OCI-LY1 (cell line): Measurements from ENCODE around the gene PDS5B.

Experiments used
- H2AFZ ChIP-seq: fragments of 200-600 bp; sonication (generic), shearing (Covaris generic); 2 replicates; pipeline ENCODE4 v1.6.0; 2014; ENCODE audit warnings: antibody characterized with exemption, mild to moderate bottlenecking, low read length
- H3F3A ChIP-seq: fragments of 200-600 bp; sonication (generic), shearing (Covaris generic); 2 replicates; pipeline ENCODE4 v1.6.0; 2014; ENCODE audit warnings: mild to moderate bottlenecking, antibody characterized with exemption, low read length, moderate library complexity; ENCODE audit not compliant: insufficient read depth
- H3K27ac ChIP-seq: fragments of 200-600 bp; sonication (generic); 2 replicates; pipeline ENCODE4 v1.5.1; 2014; ENCODE audit warnings: low read length, mixed run types, mild to moderate bottlenecking, low read depth; ENCODE audit not compliant: poor library complexity, severe bottlenecking
- H3K27me3 ChIP-seq: fragments of 200-600 bp; sonication (generic); 2 replicates; pipeline ENCODE4 v1.6.0; 2014; ENCODE audit warnings: antibody characterized with exemption, mild to moderate bottlenecking, low read length, moderate library complexity; ENCODE audit not compliant: insufficient read depth
- H3K36me3 ChIP-seq: fragments of 200-600 bp; sonication (generic); 2 replicates; pipeline ENCODE4 v1.6.1; 2014; ENCODE audit warnings: mild to moderate bottlenecking, antibody characterized with exemption, low read length, moderate library complexity, mixed read lengths; ENCODE audit not compliant: insufficient read depth
- H3K4me1 ChIP-seq: fragments of 200-600 bp; sonication (generic); 2 replicates; pipeline ENCODE4 v1.5.1; 2014; ENCODE audit warnings: mild to moderate bottlenecking, low read length, moderate library complexity; ENCODE audit not compliant: insufficient read depth, severe bottlenecking
- H3K4me2 ChIP-seq: fragments of 200-600 bp; sonication (generic), shearing (Covaris generic); 2 replicates; pipeline ENCODE4 v1.6.1; 2014; ENCODE audit warnings: low read length
- H3K4me3 ChIP-seq: fragments of 200-600 bp; sonication (generic); 2 replicates; pipeline ENCODE4 v1.5.1; 2014; ENCODE audit warnings: low read length, low read depth, mild to moderate bottlenecking, mixed read lengths; ENCODE audit not compliant: poor library complexity, severe bottlenecking
- H3K79me2 ChIP-seq: fragments of 200-600 bp; shearing (Covaris generic); 2 replicates; pipeline ENCODE4 v1.6.1; 2016; ENCODE audit warnings: mixed run types, low read length, mixed read lengths; ENCODE audit not compliant: insufficient read depth
- H3K9ac ChIP-seq: fragments of 200-600 bp; sonication (generic), shearing (Covaris generic); 2 replicates; pipeline ENCODE4 v1.6.1; 2014; ENCODE audit warnings: mild to moderate bottlenecking, low read length, mixed read lengths
- H3K9me2 ChIP-seq: fragments of 200-600 bp; sonication (generic), shearing (Covaris generic); 2 replicates; pipeline ENCODE4 v1.6.1; 2014; ENCODE audit warnings: low read depth, mild to moderate bottlenecking, low read length, mixed read lengths
- H3K9me3 ChIP-seq: fragments of 200-600 bp; shearing (Covaris generic); 2 replicates; pipeline ENCODE4 v1.6.1; 2014; ENCODE audit warnings: low read length, mixed read lengths
- H4K20me1 ChIP-seq: fragments of 200-600 bp; sonication (generic), shearing (Covaris generic); 2 replicates; pipeline ENCODE4 v1.6.0; 2016; ENCODE audit warnings: mild to moderate bottlenecking, low read length; ENCODE audit not compliant: insufficient read depth
- EZH2 ChIP-seq: fragments of 200-600 bp; sonication (generic), shearing (Covaris generic); IDR thresholded peaks from 2 replicates; pipeline ENCODE4 v1.8.0; 2017; ENCODE audit warnings: borderline replicate concordance, mixed run types, mild to moderate bottlenecking, antibody characterized with exemption, low read length, moderate library complexity, mixed read lengths
- TF ChIP-seq, protein P1 (sequence below): fragments of 200-600 bp; sonication (generic), shearing (Covaris generic); IDR thresholded peaks from 2 replicates; pipeline ENCODE4 v1.5.1; 2017; ENCODE audit warnings: mild to moderate bottlenecking, antibody characterized with exemption, low read length, moderate library complexity, mixed read lengths

PDS5B gene

DNA sequence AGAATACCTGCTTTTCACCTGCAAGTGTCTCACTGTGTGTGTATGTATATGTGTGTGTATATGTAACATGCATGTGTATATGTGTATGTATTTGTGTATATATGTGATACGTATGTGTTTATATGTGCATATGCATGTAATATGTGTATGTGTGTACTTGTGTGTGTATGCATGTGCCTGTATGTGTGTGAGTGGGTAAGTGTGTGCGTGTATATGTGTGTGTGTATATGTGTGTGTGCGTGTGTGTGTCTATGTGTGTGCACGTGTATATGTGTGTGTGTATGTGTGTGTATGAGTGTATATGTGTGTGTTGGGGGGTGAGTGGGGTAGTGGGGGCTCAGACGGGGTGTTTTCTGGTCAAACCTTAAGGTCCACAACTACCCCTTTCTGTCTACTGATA is 237.3 kb downstream of the PDS5B start:
- H3K36me3 ChIP-seq = no peaks in the 10 kb centered on the region
- H3F3A ChIP-seq = no peaks in the 10 kb centered on the region
- H3K27me3 ChIP-seq = no peaks in the 10 kb centered on the region
- H4K20me1 ChIP-seq = no peaks in the 10 kb centered on the region
- no peaks in the 10 kb centered on the region for H3K9me2 ChIP-seq
- no peaks in the 10 kb centered on the region for H3K79me2 ChIP-seq
- H3K4me2 ChIP-seq = no peak overlapping the region
- H3K9me3 ChIP-seq = no peaks in the 10 kb centered on the region
- H3K4me1 ChIP-seq = no peaks in the 10 kb centered on the region
- H3K27ac ChIP-seq = no peak overlapping the region
- no peak overlapping the region for H2AFZ ChIP-seq
- no peak overlapping the region for H3K9ac ChIP-seq
- TF ChIP-seq, protein P1, sequence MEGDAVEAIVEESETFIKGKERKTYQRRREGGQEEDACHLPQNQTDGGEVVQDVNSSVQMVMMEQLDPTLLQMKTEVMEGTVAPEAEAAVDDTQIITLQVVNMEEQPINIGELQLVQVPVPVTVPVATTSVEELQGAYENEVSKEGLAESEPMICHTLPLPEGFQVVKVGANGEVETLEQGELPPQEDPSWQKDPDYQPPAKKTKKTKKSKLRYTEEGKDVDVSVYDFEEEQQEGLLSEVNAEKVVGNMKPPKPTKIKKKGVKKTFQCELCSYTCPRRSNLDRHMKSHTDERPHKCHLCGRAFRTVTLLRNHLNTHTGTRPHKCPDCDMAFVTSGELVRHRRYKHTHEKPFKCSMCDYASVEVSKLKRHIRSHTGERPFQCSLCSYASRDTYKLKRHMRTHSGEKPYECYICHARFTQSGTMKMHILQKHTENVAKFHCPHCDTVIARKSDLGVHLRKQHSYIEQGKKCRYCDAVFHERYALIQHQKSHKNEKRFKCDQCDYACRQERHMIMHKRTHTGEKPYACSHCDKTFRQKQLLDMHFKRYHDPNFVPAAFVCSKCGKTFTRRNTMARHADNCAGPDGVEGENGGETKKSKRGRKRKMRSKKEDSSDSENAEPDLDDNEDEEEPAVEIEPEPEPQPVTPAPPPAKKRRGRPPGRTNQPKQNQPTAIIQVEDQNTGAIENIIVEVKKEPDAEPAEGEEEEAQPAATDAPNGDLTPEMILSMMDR = no peak
- no peak for TF ChIP-seq EZH2
- H3K4me3 ChIP-seq = no peak overlapping the region

DNA sequence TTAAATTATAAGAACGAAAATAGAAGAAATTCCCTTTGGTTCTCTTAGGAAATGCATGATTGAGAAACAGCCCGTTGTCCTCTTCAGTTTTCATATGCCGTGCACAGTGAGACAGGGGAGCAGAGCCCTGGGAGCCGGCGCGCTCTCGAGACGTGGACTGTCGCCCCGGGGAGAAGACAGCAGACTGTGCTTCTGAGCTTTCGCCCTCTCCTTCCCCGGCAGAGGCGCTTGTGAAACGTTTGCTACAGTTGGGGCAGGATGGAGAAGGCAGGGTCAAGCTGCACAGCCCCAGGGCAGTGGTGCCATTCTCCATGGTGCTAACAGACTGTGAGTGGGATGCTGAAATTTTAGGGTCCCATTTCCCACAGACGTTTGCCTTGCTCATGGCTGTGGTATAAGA is 237.8 kb downstream of the PDS5B start:
- no peaks in the 10 kb centered on the region for H4K20me1 ChIP-seq
- no peaks in the 10 kb centered on the region for H3K27me3 ChIP-seq
- H3K27ac ChIP-seq = no peak overlapping the region
- no peaks in the 10 kb centered on the region for H3K36me3 ChIP-seq
- no peaks in the 10 kb centered on the region for H3K9me2 ChIP-seq
- TF ChIP-seq, protein P1 = no peak
- TF ChIP-seq EZH2 = no peak
- no peak overlapping the region for H2AFZ ChIP-seq
- H3F3A ChIP-seq = no peaks in the 10 kb centered on the region
- H3K9me3 ChIP-seq = no peaks in the 10 kb centered on the region
- no peaks in the 10 kb centered on the region for H3K79me2 ChIP-seq
- no peak overlapping the region for H3K4me2 ChIP-seq
- no peak overlapping the region for H3K4me3 ChIP-seq
- H3K4me1 ChIP-seq = no peaks in the 10 kb centered on the region
- H3K9ac ChIP-seq = no peak overlapping the region

DNA sequence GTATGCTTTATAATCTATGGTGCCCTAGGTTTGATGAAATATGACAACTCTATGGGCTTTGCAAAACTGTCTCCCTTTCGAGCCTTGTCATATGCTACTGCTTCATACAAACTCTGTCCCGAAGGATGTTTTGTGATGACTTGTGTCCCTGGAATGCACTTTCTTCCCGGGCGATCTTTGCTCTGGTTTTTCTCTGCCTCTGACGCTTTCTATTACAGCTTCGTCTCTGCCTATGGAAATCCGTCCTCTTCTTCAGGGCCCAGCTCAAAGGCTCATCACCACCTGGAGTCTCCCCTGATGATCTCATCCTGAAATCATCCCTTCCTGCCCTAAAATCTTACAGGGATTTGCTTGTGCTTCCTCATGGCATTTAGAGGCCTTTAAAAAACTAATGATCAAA is 238.4 kb downstream of the PDS5B start:
- Histone ChIP-seq H3K9me2 (no peaks in the 10 kb centered on the region), H3K27me3 (no peaks in the 10 kb centered on the region), H3K36me3 (no peaks in the 10 kb centered on the region), H4K20me1 (no peaks in the 10 kb centered on the region), H3K27ac (no peak overlapping the region), H2AFZ (no peak overlapping the region), H3K4me2 (no peak overlapping the region), H3K9me3 (no peaks in the 10 kb centered on the region), H3K4me1 (no peaks in the 10 kb centered on the region), H3K4me3 (no peak overlapping the region), H3K79me2 (no peaks in the 10 kb centered on the region), H3K9ac (no peak overlapping the region), H3F3A (no peaks in the 10 kb centered on the region)
- TF ChIP-seq, protein P1 = no peak
- TF ChIP-seq EZH2 = no peak
